SK-N-MC (cell line): Measurements from ENCODE around the gene PHETA1.
A peak's percentile ranks its signal among the peaks of the same experiment; 100 is the strongest.

Experiments used
- DNase-seq: peaks from one replicate; pipeline ENCODE4 v3.0.0-alpha.2; 2011; ENCODE audit warnings: low read depth, low spot score
- H3K27ac ChIP-seq: fragments of 200-600 bp; sonication (generic); 2 replicates; pipeline ENCODE4 v1.5.1; 2016; ENCODE audit warnings: mixed run types
- H3K36me3 ChIP-seq: fragments of 200-600 bp; sonication (generic); 2 replicates; pipeline ENCODE4 v1.6.1; 2017; ENCODE audit warnings: antibody characterized with exemption, low read length, mixed read lengths; ENCODE audit not compliant: insufficient read depth
- H3K4me3 ChIP-seq: fragments of 200-600 bp; sonication (generic); 2 replicates; pipeline ENCODE4 v1.5.1; 2016
- H3K9ac ChIP-seq: fragments of 200-600 bp; sonication (generic); 2 replicates; pipeline ENCODE4 v1.8.0; 2017; ENCODE audit warnings: mixed run types, mixed read lengths; ENCODE audit not compliant: insufficient read length
- H3K9me3 ChIP-seq: fragments of 200-600 bp; sonication (generic); 2 replicates; pipeline ENCODE4 v1.6.1; 2017; ENCODE audit warnings: low read depth, mild to moderate bottlenecking, antibody characterized with exemption, low read length, moderate library complexity, mixed read lengths
- EZH2 ChIP-seq: fragments of 200-600 bp; sonication (generic); IDR thresholded peaks from one replicate; pipeline ENCODE4 v1.6.1; 2017; ENCODE audit warnings: antibody characterized with exemption
- FOXP2 ChIP-seq: optimal IDR thresholded peaks from 2 replicates; pipeline ENCODE3; 2011; ENCODE audit warnings: mild to moderate bottlenecking, moderate library complexity; ENCODE audit not compliant: insufficient read depth; ENCODE audit errors: extremely low read length, control extremely low read depth
- POLR2AphosphoS5 ChIP-seq: IDR thresholded peaks from 2 replicates; pipeline ENCODE4 v1.6.1; 2012; ENCODE audit warnings: mild to moderate bottlenecking, low read depth, low read length, borderline replicate concordance

PHETA1 gene

DNA sequence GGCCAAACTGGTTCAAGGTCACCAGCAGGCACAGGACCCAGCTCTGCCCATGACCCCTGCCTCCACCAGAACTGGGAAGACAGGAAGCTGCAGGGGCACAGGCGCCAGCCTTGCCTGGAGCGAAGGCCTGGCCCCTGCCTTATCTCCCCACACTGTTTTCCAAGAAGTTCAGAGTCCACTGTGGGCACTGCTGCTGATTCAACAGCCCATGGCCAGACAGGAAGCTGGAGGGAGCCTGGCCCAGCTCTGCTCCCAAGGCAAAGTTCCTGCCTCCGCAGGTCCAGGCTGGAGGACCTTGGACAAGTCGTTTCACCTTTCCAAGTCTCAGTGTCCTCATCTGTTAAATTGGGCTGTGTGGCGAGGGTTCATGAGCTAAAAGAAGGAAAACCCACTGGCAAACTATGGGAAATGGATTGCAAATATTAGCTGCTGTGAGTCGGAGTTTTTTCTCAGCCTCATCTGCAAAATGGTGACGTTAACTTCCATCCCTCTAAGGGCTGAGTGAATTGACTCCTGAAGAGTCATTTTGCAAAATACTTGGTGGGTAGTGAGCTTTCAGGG is 1.2 kb downstream of the PHETA1 start:
- Histone ChIP-seq H3K4me3 (peak overlapping the region; percentile 80), H3K36me3 (no peaks in the 10 kb centered on the region), H3K9ac (no peak overlapping the region), H3K9me3 (no peaks in the 10 kb centered on the region), H3K27ac (no peak overlapping the region)
- no peak for DNase-seq
- TF ChIP-seq POLR2AphosphoS5: no peak
- no peak for TF ChIP-seq EZH2
- TF ChIP-seq FOXP2: no peak

DNA sequence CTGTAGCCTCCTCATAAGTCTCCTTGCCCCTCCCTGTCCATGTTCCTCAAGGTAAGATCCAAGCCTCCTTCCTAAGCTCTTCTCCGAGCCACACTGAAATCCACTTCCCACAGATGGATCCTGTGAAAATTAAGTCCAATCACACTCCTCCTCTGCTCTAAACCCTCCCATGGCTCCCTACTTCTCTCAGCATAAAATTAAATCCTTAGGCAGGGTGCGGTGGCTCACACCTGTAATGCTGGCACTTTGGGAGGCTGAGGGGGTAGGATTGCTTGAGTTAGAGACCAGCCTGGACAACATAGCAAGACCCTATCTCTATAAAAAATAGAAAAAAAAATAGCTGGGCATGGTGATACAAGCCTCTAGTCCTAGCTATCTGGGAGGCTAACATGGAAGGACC is 2.3 kb downstream of the PHETA1 start:
- Histone ChIP-seq H3K4me3 (no peak overlapping the region), H3K27ac (no peak overlapping the region), H3K9ac (no peak overlapping the region), H3K36me3 (no peaks in the 10 kb centered on the region), H3K9me3 (no peaks in the 10 kb centered on the region)
- DNase-seq: no peak
- TF ChIP-seq FOXP2 (no peak), EZH2 (no peak), POLR2AphosphoS5 (no peak)

DNA sequence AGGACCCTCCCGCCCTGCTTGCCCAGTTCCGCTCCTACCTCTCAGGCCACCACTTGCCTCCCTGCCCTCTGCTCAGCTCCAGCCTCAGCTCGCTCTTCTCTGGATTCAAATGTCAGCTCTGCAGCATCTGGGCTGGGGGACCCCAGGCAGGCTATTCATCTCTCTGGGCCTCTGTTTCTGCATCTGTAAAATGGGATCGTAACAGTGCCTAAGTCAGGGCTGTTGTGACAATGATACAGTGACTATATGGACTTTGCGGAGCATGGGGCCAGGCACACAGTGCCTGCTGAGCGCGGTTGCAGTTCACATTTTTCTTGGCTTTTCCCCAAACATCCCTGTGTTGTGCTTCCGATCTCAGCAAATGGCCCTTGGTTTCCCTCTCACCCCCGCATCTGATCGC is 2.8 kb downstream of the PHETA1 start:
- TF ChIP-seq EZH2 (no peak), POLR2AphosphoS5 (no peak), FOXP2 (no peak)
- no peak overlapping the region for H3K4me3 ChIP-seq
- no peak overlapping the region for H3K27ac ChIP-seq
- no peak for DNase-seq
- H3K9ac ChIP-seq: no peak overlapping the region
- H3K9me3 ChIP-seq: no peaks in the 10 kb centered on the region
- H3K36me3 ChIP-seq: no peaks in the 10 kb centered on the region

DNA sequence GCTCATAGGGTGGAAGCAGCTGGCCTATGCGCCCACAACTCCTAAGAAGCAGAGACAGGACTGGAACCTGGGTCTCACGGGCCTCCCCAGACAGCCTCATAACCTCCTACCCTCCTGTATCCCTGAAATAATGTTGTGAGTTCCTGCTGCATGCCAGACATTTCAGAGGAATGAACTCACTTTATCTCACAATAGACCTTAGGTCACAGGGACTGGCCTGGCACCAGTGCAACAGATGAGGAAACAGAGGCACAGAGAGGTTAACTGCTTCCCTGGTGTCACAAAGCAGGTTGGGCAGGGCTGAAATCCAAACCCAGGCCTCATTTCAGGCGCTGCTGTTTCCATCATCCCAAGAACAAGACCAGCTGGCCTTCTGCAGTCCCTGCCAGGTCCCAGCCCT is 5.3 kb downstream of the PHETA1 start:
- no peaks in the 10 kb centered on the region for H3K9me3 ChIP-seq
- H3K9ac ChIP-seq: no peak overlapping the region
- TF ChIP-seq POLR2AphosphoS5: no peak
- TF ChIP-seq FOXP2: no peak
- TF ChIP-seq EZH2: no peak
- no peak for DNase-seq
- no peak overlapping the region for H3K27ac ChIP-seq
- H3K36me3 ChIP-seq: no peaks in the 10 kb centered on the region
- H3K4me3 ChIP-seq: no peak overlapping the region

DNA sequence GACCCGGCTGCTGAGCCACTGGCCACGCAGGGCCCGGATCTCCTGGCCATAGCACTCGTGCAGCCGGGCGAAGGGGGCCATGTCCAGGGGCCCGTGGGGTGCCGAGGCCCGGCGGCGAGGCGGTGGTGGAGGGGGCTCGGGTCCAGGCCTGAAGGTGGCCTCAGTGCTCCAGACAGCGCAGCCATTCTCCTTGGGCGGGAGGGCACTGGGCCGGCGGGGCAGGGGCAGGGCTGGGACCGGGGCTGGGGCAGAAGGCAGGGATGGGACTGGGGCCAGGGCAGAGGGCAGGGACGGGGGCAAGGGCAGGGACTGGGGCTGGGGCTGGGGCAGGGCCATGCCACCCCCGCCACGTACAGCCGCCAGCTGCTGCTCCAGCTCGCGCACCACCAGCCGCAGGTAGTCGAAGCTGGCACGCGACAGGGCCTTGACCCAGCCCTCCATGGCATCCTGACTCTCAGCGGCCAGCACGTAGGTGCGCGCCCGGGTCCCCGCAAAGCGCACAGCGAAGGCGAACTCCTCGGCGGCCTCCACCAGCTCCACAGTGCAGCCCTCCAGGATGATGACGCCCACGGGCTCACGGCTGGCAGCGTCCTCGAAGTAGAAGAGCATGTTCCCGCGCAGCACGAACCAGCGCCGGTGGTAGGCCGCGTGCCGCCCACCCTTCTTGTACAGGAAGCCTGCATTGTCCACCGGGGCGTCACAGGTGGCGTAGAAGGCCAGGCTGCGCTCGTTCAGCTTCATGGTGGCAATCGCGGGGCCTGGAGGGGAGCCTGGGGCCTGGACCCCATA is 6.0 kb downstream of the PHETA1 start:
- Histone ChIP-seq H3K9me3 (no peaks in the 10 kb centered on the region), H3K4me3 (no peak overlapping the region), H3K27ac (no peak overlapping the region), H3K36me3 (no peaks in the 10 kb centered on the region), H3K9ac (no peak overlapping the region)
- no peak for DNase-seq
- TF ChIP-seq POLR2AphosphoS5 (no peak), FOXP2 (no peak), EZH2 (no peak)

DNA sequence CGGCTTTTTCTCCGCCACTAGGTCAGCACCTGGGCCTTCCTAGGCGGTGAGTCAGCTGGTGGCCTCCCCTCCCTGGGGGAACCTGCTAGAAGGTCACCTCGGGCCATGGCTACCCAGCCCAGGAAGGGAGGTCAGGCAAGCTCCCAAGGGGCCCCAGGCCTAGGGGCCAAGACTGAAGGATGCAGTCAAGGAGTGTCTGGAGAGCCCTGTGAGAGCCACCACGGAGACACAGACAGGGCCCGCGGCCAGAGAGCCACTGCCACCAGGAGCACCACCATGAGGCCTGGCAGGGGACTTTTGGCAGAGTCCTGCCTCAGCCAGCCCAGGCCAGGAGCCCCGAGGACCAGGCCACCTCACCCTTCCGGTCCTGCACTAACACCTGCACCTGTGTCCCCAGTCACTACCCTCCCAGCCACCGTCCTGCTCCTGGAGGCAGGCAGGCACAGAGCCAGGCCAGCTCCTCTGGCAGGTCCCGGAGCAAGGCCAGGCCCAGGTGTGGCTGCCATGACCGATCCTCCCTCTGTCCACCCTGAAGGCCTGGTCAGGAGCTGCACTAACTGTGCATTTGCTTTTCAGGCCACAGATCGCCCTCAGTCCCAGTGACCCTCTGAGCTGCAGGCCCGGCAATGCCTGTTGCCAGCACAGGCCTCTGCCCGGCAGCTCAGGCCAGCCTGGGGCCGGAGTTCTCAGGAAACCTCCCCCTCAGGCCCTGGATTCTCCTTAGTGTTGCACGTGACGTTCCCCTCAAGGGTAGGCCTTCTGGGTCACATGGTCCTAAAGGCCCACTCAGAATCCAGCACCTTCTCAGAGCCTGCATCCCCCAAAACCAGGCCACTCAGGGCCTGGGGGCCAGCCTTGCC is 6.9 kb downstream of the PHETA1 start:
- H3K9me3 ChIP-seq: no peaks in the 10 kb centered on the region
- H3K27ac ChIP-seq: no peak overlapping the region
- TF ChIP-seq EZH2 (no peak), FOXP2 (no peak), POLR2AphosphoS5 (no peak)
- no peak overlapping the region for H3K4me3 ChIP-seq
- no peaks in the 10 kb centered on the region for H3K36me3 ChIP-seq
- DNase-seq: no peak
- no peak overlapping the region for H3K9ac ChIP-seq

DNA sequence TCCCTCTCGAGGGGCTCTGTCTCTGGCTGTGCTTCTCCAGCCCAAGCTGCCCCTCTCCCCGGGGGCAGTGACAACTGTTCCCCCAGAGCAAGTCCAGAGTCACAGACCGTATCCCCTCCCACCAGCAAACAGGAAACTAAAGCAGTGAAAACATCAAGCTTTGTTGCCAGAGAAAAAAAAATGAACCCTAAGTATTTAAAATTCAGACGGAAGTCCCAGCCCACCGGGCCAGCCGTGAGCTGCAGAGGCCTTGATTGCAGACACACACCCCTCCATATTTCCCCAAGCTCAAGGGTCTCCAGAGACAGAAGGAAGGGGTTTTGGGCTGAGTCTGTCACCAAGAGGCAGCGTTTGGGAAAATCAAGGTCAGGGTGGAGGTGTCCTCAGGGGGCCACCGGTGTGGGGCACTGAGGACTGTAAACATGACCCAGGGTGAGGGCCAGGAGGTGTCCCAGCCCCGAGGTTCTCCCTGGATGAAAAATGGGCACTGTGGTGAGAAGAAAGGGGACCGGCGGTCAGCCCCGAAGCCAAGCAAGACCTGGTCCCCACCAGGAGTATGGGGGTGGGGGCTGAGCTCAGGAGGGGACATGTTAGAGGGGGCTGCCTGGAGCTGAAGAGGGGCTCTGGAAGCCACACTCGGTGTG is 7.7 kb downstream of the PHETA1 start:
- H3K4me3 ChIP-seq: no peak overlapping the region
- DNase-seq: no peak
- no peak for TF ChIP-seq POLR2AphosphoS5
- no peak for TF ChIP-seq FOXP2
- TF ChIP-seq EZH2: no peak
- no peak overlapping the region for H3K9ac ChIP-seq
- no peaks in the 10 kb centered on the region for H3K36me3 ChIP-seq
- no peak overlapping the region for H3K27ac ChIP-seq
- no peaks in the 10 kb centered on the region for H3K9me3 ChIP-seq

DNA sequence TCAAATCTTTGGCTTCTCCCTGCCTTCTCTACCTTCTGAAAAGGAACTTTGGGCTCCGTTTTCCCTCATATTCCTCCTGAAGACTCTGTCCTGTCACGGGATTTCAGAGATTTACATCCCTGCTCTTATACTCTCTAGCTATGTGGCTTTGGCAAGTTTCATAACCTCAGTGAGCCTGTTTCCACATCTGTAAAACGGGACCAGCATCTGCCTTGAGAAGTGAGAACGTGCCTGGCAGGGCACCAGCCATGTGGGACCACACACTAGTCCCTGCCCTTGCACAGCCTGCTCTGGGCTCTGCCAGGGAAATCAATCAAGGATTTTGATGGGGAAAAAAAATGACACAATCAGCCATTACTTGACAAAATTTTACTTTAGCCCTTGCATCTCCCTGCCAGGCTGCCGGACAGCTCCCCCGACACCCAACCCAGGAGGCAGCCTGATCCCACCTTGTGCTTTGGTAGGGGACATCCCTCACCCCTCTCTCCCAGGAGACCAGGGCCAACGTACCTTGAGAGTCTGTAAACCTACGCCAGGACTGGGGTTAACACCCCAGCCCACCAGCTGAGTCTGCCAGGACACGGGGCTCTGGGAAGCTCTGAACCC is 8.5 kb downstream of the PHETA1 start:
- Histone ChIP-seq H3K9ac (no peak overlapping the region), H3K36me3 (no peaks in the 10 kb centered on the region), H3K4me3 (no peak overlapping the region), H3K27ac (no peak overlapping the region), H3K9me3 (no peaks in the 10 kb centered on the region)
- no peak for DNase-seq
- no peak for TF ChIP-seq POLR2AphosphoS5
- TF ChIP-seq EZH2: no peak
- TF ChIP-seq FOXP2: no peak
